HG02885 (cell line): ENCODE data around the gene MCF2L.

Experiments
- ATAC-seq: cut with Tn5 transposase; IDR thresholded peaks from one replicate; pipeline ENCODE4 v1.9.1; 2021; ENCODE audit warnings: mild to moderate bottlenecking; ENCODE audit not compliant: unreplicated experiment, poor library complexity

Gene MCF2L

GRCh38 chr13:113060557-113061270 lies 91.7 kb downstream of the MCF2L start:
- ATAC-seq, result no peak

DNA sequence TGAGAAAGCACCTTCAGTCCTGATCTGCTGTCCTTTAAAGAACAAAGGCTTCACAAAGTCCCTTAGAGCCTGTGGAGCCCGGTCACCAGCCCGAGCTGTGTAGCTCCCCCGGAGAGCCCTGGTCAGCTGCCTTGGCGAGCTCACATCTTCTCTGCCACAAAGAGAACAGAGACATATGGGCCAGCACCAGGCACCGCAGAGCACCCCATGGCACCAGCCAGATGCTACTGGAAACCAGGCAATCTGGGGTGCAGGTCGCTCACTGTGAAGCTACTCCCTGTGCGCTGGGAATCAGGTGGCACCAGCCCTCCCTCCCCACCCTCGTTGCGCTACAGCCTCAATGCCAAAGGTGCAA lies 92.2 kb downstream of the MCF2L start:
- no peak for ATAC-seq

GRCh38 chr13:113061796-113062425 lies 92.9 kb downstream of the MCF2L start:
- no peak for ATAC-seq

- ATAC-seq, result no peak
Observed at GRCh38 chr13:113062691-113063090, 93.7 kb downstream of the MCF2L start.

- ATAC-seq, result no peak
Observed at GRCh38 chr13:113063091-113063491, 94.1 kb downstream of the MCF2L start.

DNA sequence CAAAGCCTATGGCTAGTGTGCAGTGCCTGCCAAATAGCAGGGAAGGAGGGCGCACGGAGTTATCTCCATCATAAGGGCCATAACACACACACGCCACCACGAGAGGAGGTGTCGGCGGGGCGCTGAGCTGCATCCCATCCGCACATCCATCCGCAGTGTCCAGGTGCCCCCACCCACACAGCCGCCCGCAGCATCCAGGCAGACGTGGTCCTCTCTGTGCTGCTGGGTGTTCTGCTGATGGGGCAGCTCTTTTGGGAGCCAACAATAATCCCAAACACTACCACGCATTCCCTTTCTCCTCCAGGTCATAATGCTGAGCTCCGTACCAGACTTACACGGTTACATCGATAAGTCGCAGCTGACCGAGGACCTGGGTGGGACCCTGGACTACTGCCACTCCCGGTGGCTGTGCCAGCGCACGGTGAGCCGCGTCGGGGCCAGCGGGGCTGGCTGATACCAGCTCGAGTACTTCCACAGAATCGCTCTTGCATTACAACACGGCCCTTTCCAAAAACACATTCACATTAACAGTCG lies 95.1 kb downstream of the MCF2L start:
- ATAC-seq, result no peak

GRCh38 chr13:113064534-113065405 lies 95.8 kb downstream of the MCF2L start:
- ATAC-seq, result no peak

- no peak for ATAC-seq
Observed at GRCh38 chr13:113065406-113066141, 96.6 kb downstream of the MCF2L start.

DNA sequence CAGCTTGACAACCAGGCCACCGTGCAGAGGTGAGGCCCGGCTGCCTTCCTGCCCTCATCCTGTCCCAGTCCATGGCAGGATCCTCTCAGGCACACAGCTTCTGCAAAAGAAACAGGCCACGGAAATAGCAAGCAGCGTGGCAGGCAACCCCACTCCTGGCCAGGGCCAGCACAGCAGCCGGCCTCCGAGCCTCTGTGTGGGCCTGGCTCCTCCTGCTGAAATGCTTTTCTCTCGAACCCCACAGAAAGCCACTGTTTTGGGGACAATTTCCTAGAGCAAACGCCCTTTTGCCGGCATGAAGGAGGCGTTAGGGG lies 97.1 kb downstream of the MCF2L start:
- ATAC-seq, result no peak

GRCh38 chr13:113066746-113067145 lies 97.7 kb downstream of the MCF2L start:
- no peak for ATAC-seq

DNA sequence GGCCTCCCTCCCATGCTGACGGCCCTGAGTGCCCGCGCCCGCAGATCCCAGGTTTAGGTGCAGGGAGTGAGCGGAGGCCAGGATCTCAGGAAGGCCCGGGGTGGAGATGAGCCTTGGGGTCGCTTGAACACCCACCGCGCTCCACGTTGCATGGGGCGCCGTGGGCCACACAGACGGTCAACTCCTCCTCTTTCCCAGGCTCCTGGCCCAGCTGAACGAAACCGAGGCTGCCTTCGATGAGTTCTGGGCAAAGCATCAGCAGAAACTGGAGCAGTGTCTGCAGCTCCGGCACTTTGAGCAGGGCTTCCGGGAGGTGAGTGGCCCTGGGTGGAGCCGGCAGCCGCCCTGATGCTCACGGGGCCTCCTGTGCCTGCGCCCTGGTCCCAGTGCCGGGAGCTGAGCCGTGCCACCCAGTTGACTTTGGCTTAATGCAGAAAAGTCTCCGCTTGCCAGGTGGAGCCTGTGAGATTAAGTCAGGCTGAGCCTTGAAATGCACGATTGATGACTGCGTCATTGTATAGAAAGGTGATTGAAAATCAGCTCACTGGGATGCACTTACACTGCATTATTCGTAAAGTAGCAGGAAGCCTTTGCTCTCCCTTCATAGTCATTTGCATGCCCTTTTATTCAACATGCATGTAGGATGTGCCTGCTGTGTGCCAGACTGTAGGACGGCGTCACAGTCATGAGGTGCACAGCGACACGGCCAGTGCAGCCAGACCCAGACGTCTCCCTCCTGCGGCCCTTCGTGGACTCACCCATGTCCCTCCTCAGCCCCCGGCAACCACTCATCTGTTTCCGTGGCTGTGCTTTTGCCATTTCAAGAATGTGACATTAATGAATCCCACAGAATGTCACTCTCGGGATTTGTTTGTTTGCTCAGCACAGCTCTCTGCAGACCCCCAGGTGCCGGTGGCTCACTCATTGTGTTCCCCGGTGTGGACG lies 101.1 kb downstream of the MCF2L start:
- no peak for ATAC-seq

- no peak for ATAC-seq
Observed at GRCh38 chr13:113070855-113071254, 101.8 kb downstream of the MCF2L start.

- no peak for ATAC-seq
Observed at GRCh38 chr13:113072376-113072775, 103.4 kb downstream of the MCF2L start.

GRCh38 chr13:113073942-113074341 lies 104.9 kb downstream of the MCF2L start:
- no peak for ATAC-seq

- no peak for ATAC-seq
Observed at GRCh38 chr13:113074401-113074800, 105.4 kb downstream of the MCF2L start.

DNA sequence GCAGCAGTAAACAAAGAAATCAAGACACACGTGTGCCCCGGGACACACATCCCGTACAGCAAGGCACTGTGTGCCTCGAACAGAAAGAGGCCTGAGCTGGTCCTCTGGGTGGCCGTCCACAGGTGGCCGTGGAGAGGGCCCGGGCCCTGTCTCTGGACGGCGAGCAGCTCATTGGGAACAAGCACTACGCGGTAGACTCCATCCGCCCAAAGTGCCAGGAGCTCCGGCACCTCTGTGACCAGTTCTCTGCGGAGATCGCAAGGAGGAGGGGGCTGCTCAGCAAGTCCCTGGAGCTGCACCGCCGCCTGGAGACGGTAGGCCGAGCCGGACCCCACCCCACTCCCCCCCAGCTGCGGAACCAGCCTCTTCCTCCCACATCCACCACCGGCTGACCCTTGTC lies 105.9 kb downstream of the MCF2L start:
- ATAC-seq, result no peak

GRCh38 chr13:113075711-113076110 lies 106.7 kb downstream of the MCF2L start:
- ATAC-seq, result no peak

DNA sequence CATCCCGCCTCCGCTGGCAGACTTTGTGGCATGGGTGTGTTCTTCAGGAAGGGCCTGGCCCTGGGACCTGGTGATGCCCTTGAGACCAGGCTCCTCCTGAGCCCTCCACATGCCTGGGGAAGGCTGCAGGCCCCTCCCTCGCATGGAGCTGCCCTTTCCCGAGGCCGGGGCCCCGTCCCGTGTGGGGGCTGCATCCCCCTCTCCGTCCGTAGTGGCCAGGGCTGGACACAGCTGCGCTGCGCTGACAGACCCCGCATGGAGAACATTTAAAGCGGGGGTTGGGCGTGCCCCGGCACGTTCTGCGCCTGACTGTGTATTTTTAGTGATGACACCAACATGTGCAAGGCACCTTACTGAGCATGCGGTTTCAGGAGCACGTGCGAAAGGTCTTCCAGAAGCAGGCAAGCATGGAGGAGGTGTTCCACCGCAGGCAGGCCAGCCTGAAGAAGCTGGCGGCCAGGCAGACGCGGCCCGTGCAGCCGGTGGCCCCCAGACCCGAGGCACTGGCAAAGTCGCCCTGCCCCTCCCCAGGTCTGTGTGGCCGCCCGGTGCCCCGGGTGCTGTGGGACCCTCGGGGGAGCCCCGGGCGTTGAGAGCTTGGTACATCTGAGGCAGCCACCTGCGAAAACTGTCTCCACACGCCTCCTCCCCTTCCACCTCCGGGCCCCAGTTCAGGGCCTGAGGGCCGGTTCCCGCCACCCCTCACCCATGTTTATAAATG lies 107.8 kb downstream of the MCF2L start:
- ATAC-seq, result no peak

- ATAC-seq, result no peak
Observed at GRCh38 chr13:113077566-113077952, 108.5 kb downstream of the MCF2L start.
